Epithelial cell of esophagus (primary cell): Measurements from ENCODE around the gene CHAC1.

Experiments
- DNase-seq: peaks from one replicate; pipeline ENCODE4 v3.0.0; 2010; ENCODE audit warnings: low read depth
- H3K4me3 ChIP-seq: 2 replicates; pipeline ENCODE4 v1.5.1; 2011; ENCODE audit warnings: mild to moderate bottlenecking, low read length, control low read depth
- CTCF ChIP-seq: IDR thresholded peaks from 2 replicates; pipeline ENCODE4 v1.5.1; 2011; ENCODE audit warnings: low read depth, mild to moderate bottlenecking, low read length, control low read depth, inconsistent platforms; ENCODE audit not compliant: insufficient read depth; ENCODE audit errors: missing control alignments

CHAC1 gene

GRCh38 chr15:40942878-40943277 is 10.4 kb upstream of the CHAC1 start:
- no peak for TF ChIP-seq CTCF
- DNase-seq = no peak
- H3K4me3 ChIP-seq = no peak overlapping the region

- no peak for TF ChIP-seq CTCF
- no peak overlapping the region for H3K4me3 ChIP-seq
- no peak for DNase-seq
Observed at GRCh38 chr15:40943764-40944365, 9.4 kb upstream of the CHAC1 start.

- no peak overlapping the region for H3K4me3 ChIP-seq
- TF ChIP-seq CTCF = no peak
- no peak for DNase-seq
Observed at GRCh38 chr15:40944510-40945296, 8.6 kb upstream of the CHAC1 start.

- no peak for TF ChIP-seq CTCF
Observed at GRCh38 chr15:40948706-40949473, 4.4 kb upstream of the CHAC1 start.

GRCh38 chr15:40949756-40950207 is 3.5 kb upstream of the CHAC1 start:
- no peak overlapping the region for H3K4me3 ChIP-seq
- no peak for DNase-seq
- TF ChIP-seq CTCF = no peak

More at GRCh38 chr15:40948706-40949473, 4.4 kb upstream of the CHAC1 start:
- H3K4me3 ChIP-seq = no peak overlapping the region
- no peak for DNase-seq

- H3K4me3 ChIP-seq = no peak overlapping the region
- DNase-seq = no peak
- no peak for TF ChIP-seq CTCF
Observed at GRCh38 chr15:40951764-40952163, 1.5 kb upstream of the CHAC1 start.
